HEK293 (cell line): ENCODE data around the gene MALRD1.

Experiments
- ZNF274 ChIP-seq, 2 experiments: fragments of 200-500 bp in 1 of 2; fragments of 450-650 bp in 1 of 2; sonication (Bioruptor generic) in 1 of 2; formaldehyde crosslinking in 1 of 2; IDR thresholded peaks; 2 replicates each; pipeline versions ENCODE4 v1.5.1 to v1.6.1; 2014 to 2016; ENCODE audit warnings: borderline replicate concordance in 1 of 2, inconsistent platforms in 1 of 2, low read length in 1 of 2, missing biosample characterization in 1 of 2, missing genetic modification characterization in 1 of 2
- ZNF423 ChIP-seq: fragments of 450-650 bp; formaldehyde crosslinking; IDR thresholded peaks from 2 replicates; pipeline ENCODE4 v1.5.1; 2016; ENCODE audit warnings: missing biosample characterization, missing genetic modification characterization
- TF ChIP-seq, protein P1 (sequence below): fragments of 450-650 bp; formaldehyde crosslinking; IDR thresholded peaks from 2 replicates; pipeline ENCODE4 v1.5.1; 2016; ENCODE audit warnings: missing biosample characterization, missing genetic modification characterization
- TF ChIP-seq, protein P2 (sequence below): fragments of 450-650 bp; IDR thresholded peaks from 2 replicates; pipeline ENCODE4 v1.5.1; 2018; ENCODE audit warnings: missing biosample characterization, mild to moderate bottlenecking, missing genetic modification characterization

DNA sequence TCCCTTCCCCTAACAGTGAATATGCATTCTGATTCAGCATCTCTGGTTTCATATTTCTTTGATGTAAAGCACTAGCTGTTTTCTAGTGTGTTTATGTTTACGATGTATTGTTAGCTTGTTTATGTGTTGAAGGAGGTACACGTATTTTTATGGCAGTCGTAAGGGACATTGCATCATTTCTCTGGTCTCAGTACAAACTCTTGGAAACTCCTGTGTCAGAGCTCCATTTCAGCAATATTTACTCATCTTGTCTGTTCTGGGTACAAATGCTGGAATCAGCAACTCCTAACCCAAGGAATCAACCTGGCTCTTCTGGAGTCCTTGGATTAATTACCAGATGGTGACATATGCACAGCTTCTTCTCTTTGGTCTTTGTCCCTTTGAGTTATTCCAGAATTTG is 497.6 kb downstream of the MALRD1 start:
- TF ChIP-seq ZNF423 (tag by site-specific recombination) (no peak), ZNF274 (IDR thresholded peaks at IDR 0.05; ENCODE audit: low read length) (no peak), ZNF274 (tag by site-specific recombination; IDR thresholded peaks at IDR 0.05; ENCODE audit: borderline replicate concordance) (no peak)
- TF ChIP-seq, protein P1, sequence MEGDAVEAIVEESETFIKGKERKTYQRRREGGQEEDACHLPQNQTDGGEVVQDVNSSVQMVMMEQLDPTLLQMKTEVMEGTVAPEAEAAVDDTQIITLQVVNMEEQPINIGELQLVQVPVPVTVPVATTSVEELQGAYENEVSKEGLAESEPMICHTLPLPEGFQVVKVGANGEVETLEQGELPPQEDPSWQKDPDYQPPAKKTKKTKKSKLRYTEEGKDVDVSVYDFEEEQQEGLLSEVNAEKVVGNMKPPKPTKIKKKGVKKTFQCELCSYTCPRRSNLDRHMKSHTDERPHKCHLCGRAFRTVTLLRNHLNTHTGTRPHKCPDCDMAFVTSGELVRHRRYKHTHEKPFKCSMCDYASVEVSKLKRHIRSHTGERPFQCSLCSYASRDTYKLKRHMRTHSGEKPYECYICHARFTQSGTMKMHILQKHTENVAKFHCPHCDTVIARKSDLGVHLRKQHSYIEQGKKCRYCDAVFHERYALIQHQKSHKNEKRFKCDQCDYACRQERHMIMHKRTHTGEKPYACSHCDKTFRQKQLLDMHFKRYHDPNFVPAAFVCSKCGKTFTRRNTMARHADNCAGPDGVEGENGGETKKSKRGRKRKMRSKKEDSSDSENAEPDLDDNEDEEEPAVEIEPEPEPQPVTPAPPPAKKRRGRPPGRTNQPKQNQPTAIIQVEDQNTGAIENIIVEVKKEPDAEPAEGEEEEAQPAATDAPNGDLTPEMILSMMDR = no peak
- TF ChIP-seq, protein P2, sequence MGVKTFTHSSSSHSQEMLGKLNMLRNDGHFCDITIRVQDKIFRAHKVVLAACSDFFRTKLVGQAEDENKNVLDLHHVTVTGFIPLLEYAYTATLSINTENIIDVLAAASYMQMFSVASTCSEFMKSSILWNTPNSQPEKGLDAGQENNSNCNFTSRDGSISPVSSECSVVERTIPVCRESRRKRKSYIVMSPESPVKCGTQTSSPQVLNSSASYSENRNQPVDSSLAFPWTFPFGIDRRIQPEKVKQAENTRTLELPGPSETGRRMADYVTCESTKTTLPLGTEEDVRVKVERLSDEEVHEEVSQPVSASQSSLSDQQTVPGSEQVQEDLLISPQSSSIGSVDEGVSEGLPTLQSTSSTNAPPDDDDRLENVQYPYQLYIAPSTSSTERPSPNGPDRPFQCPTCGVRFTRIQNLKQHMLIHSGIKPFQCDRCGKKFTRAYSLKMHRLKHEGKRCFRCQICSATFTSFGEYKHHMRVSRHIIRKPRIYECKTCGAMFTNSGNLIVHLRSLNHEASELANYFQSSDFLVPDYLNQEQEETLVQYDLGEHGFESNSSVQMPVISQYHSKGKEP (tag by site-specific recombination) = no peak
